Thyroid gland (tissue), 4 donors: Measurements from ENCODE around the gene PNKP. TPM values are rescaled to one million over a fixed set of nuclear protein-coding genes. Genes with fewer than 3 reads are reported as not detected.

Experiments used
- DNase-seq, 2 donors: peaks; one replicate each; pipeline ENCODE4 v3.0.0-alpha.2; 2019
- H3K27ac ChIP-seq, 3 donors: fragments of 200-600 bp; sonication (generic); 1 replicate in 2 of 3; 2 replicates in 1 of 3; pipeline ENCODE4 v1.5.1; 2016 to 2019; ENCODE audit warnings: mild to moderate bottlenecking in 1 of 3, moderate library complexity in 1 of 3
- H3K27me3 ChIP-seq: fragments of 200-600 bp; sonication (generic); one replicate; pipeline ENCODE4 v1.5.1; 2019
- H3K36me3 ChIP-seq, 2 donors: fragments of 200-600 bp; sonication (generic); one replicate each; pipeline ENCODE4 v1.5.1; 2016 to 2019
- H3K4me1 ChIP-seq, 2 donors: fragments of 200-600 bp; sonication (generic); one replicate each; pipeline ENCODE4 v1.5.1; 2017 to 2019
- H3K4me3 ChIP-seq, 3 donors: fragments of 200-600 bp; sonication (generic); replicated peaks in 1 of 3; 1 replicate in 2 of 3; 2 replicates in 1 of 3; pipeline ENCODE4 v1.5.1; 2016; ENCODE audit warnings: mild to moderate bottlenecking in 1 of 3
- H3K9me3 ChIP-seq: fragments of 200-600 bp; sonication (generic); one replicate; pipeline ENCODE4 v1.5.1; 2017
- CTCF ChIP-seq, 6 experiments: fragments of 200-600 bp in 3 of 6; fragments of 450-650 bp in 3 of 6; sonication (generic) in 3 of 6; IDR thresholded peaks; one replicate each; pipeline ENCODE4 v1.5.1; 2016 to 2019; ENCODE audit warnings: antibody characterized with exemption in 6 of 6, mild to moderate bottlenecking in 2 of 6, inconsistent platforms in 1 of 6, moderate library complexity in 1 of 6
- POLR2A ChIP-seq, 2 donors: fragments of 450-650 bp; IDR thresholded peaks; one replicate each; pipeline ENCODE4 v1.6.1; 2017; ENCODE audit warnings: antibody characterized with exemption in 2 of 2, mild to moderate bottlenecking in 2 of 2, moderate library complexity in 1 of 2
- WGBS, 2 donors: methylation state at CpG; one replicate each; pipeline ENCODE4 v1.1.5; 2017; 5-methylcytosine and 5-hydroxymethylcytosine counted together
- intact Hi-C: fragments of 100-400 bp; cut with DNase I; formaldehyde crosslinking; loops from one replicate; pipeline ENCODE4 v1.15.1; 2023
- total RNA-seq, 4 donors: library from RNA; depleted of rRNA; stranded (reverse); fragments of >200 nt; gene quantifications; one replicate each; pipeline ENCODE4 v1.2.3, GENCODE V29; 2016

The PNKP gene
- total RNA-seq, 4 donors from 2014 or later: 54.6 to 124 (median 84.3) TPM

GRCh38 chr19:49862391-49863253, 4.8 kb downstream of the PNKP start:
- no peak for TF ChIP-seq POLR2A (IDR thresholded peaks at IDR 0.05)
- no peak for TF ChIP-seq CTCF (IDR thresholded peaks at IDR 0.05)
- Histone ChIP-seq H3K27me3 (no peaks in the 10 kb centered on the region), H3K36me3 (peaks cover 24 to 35% of the 10 kb centered on the region in 2 donors), H3K4me1 (peaks cover 7 to 22% of the 10 kb centered on the region in 2 donors), H3K9me3 (no peaks in the 10 kb centered on the region), H3K4me3 (no peak overlapping the region), H3K27ac (no peak overlapping the region)
- DNase-seq: peak; percentile 40 to 44
- intact Hi-C loops: no loop called here
- 70 to 78% methylated on average over 28 to 41 of the region's 49 CpGs for WGBS, 2 donors

- intact Hi-C loops: no loop called here
- WGBS, 2 donors: 76 to 77% methylated on average over 49 to 51 of the region's 60 CpGs
- Histone ChIP-seq H3K27me3 (no peaks in the 10 kb centered on the region), H3K36me3 (peaks cover 32 to 42% of the 10 kb centered on the region in 2 donors), H3K4me1 (peaks cover 6 to 22% of the 10 kb centered on the region in 2 donors), H3K9me3 (no peaks in the 10 kb centered on the region), H3K27ac (no peak overlapping the region), H3K4me3 (no peak overlapping the region)
- TF ChIP-seq CTCF (IDR thresholded peaks at IDR 0.05): no peak
- TF ChIP-seq POLR2A (IDR thresholded peaks at IDR 0.05): no peak
- DNase-seq: peak in 1 of 2 donors; percentile 33
These were observed 5.6 kb downstream of the PNKP start for GRCh38 chr19:49861541-49862378.

- Histone ChIP-seq H3K27me3 (no peaks in the 10 kb centered on the region), H3K4me3 (no peak overlapping the region), H3K27ac (no peak overlapping the region), H3K4me1 (peaks cover 0 to 16% of the 10 kb centered on the region in 2 donors), H3K36me3 (peaks cover 36 to 48% of the 10 kb centered on the region in 2 donors), H3K9me3 (no peaks in the 10 kb centered on the region)
- intact Hi-C loops: no loop called here
- WGBS, 2 donors: 42 to 54% methylated on average over 2 to 13 of the region's 13 CpGs
- peak in 1 of 2 donors; percentile 35 for DNase-seq
- no peak for TF ChIP-seq POLR2A (IDR thresholded peaks at IDR 0.05)
- TF ChIP-seq CTCF (IDR thresholded peaks at IDR 0.05): no peak
These were observed 6.3 kb downstream of the PNKP start for GRCh38 chr19:49861107-49861506.

- no peak overlapping the region for H3K27ac ChIP-seq
- intact Hi-C loops: no loop called here
- no peaks in the 10 kb centered on the region for H3K27me3 ChIP-seq
- peaks cover 37 to 50% of the 10 kb centered on the region in 2 donors for H3K36me3 ChIP-seq
- 81 to 85% methylated on average over 16 to 17 of the region's 17 CpGs for WGBS, 2 donors
- H3K4me1 ChIP-seq: peaks cover 0 to 10% of the 10 kb centered on the region in 2 donors
- DNase-seq: no peak
- TF ChIP-seq CTCF (IDR thresholded peaks at IDR 0.05) (no peak), POLR2A (IDR thresholded peaks at IDR 0.05) (no peak)
- H3K9me3 ChIP-seq: no peaks in the 10 kb centered on the region
- H3K4me3 ChIP-seq: no peak overlapping the region
These were observed 6.9 kb downstream of the PNKP start for GRCh38 chr19:49860336-49861102.
